HG03520 (cell line): ENCODE results near the gene PRR5L.
"Not testable (repeated sequence)": the region's sequence is repeated elsewhere in the genome, so short reads cannot be mapped to it uniquely, and the experiment has no call there.

Experiments used
- ATAC-seq: cut with Tn5 transposase; IDR thresholded peaks from one replicate; pipeline ENCODE4 v1.9.1; 2021; ENCODE audit warnings: mild to moderate bottlenecking, moderate library complexity; ENCODE audit not compliant: unreplicated experiment

The PRR5L gene

GRCh38 chr11:36280531-36280930, 15.6 kb upstream of the PRR5L start:
- ATAC-seq, result no peak

GRCh38 chr11:36281850-36282249, 14.2 kb upstream of the PRR5L start:
- no peak for ATAC-seq

GRCh38 chr11:36282926-36283325, 13.2 kb upstream of the PRR5L start:
- no peak for ATAC-seq

GRCh38 chr11:36288442-36289225, 7.5 kb upstream of the PRR5L start:
- ATAC-seq, result no peak

GRCh38 chr11:36289226-36289852, 6.7 kb upstream of the PRR5L start, which contains the start of gene COMMD9:
Gene COMMD9 (minus strand): TSS chr11:36289424. CDS start chr11:36289412, 12 bp downstream.
- ATAC-seq, result peak; percentile 98

- peak; percentile 45 for ATAC-seq
Observed at GRCh38 chr11:36292311-36292722, 3.8 kb upstream of the PRR5L start.

GRCh38 chr11:36296884-36297543, 926 bp downstream of the PRR5L start:
- ATAC-seq, result no peak

GRCh38 chr11:36300650-36301049, 4.6 kb downstream of the PRR5L start:
- no peak for ATAC-seq

- no peak for ATAC-seq
Observed at GRCh38 chr11:36304351-36304750, 8.3 kb downstream of the PRR5L start.

- no peak for ATAC-seq
Observed at GRCh38 chr11:36305047-36305446, 9.0 kb downstream of the PRR5L start.

- ATAC-seq, result no peak
Observed at GRCh38 chr11:36306888-36307287, 10.8 kb downstream of the PRR5L start.

- no peak for ATAC-seq
Observed at GRCh38 chr11:36308577-36308976, 12.5 kb downstream of the PRR5L start.

GRCh38 chr11:36309779-36310178, 13.7 kb downstream of the PRR5L start:
- no peak for ATAC-seq

GRCh38 chr11:36311926-36312595, 16.0 kb downstream of the PRR5L start:
- ATAC-seq, result no peak

GRCh38 chr11:36312611-36313472, 16.8 kb downstream of the PRR5L start:
- no peak for ATAC-seq

GRCh38 chr11:36313750-36314433, 17.8 kb downstream of the PRR5L start:
- peak; percentile 41 for ATAC-seq

- no peak for ATAC-seq
Observed at GRCh38 chr11:36314434-36314767, 18.3 kb downstream of the PRR5L start.

GRCh38 chr11:36316049-36316448, 20.0 kb downstream of the PRR5L start:
- ATAC-seq, result no peak

GRCh38 chr11:36317992-36318391, 21.9 kb downstream of the PRR5L start:
- ATAC-seq, result no peak

- ATAC-seq, result not testable (repeated sequence)
Observed at GRCh38 chr11:36324956-36325355, 28.9 kb downstream of the PRR5L start.
